MM.1S (cell line): ENCODE data around the gene ATG10.

ENCODE experiments used
- DNase-seq: peaks from one replicate; pipeline ENCODE4 v3.0.0-alpha.2; 2015
- H2AFZ ChIP-seq: fragments of 300-600 bp; sonication (generic); 2 replicates; pipeline ENCODE4 v1.6.0; 2016; ENCODE audit warnings: antibody characterized with exemption, low read length
- H3F3A ChIP-seq: fragments of 300-600 bp; sonication (generic); 2 replicates; pipeline ENCODE4 v1.6.1; 2016; ENCODE audit warnings: mild to moderate bottlenecking, antibody characterized with exemption, low read length, moderate library complexity, mixed read lengths; ENCODE audit not compliant: insufficient read depth
- H3K27ac ChIP-seq: fragments of 300-600 bp; sonication (generic); 2 replicates; pipeline ENCODE4 v1.5.1; 2016; ENCODE audit warnings: mild to moderate bottlenecking, low read length
- H3K27me3 ChIP-seq: fragments of 300-600 bp; sonication (generic); replicated peaks from 2 replicates; pipeline ENCODE4 v1.6.0; 2016; ENCODE audit warnings: low read length; ENCODE audit not compliant: insufficient read depth
- H3K36me3 ChIP-seq: fragments of 300-600 bp; sonication (generic); replicated peaks from 2 replicates; pipeline ENCODE4 v1.6.1; 2016; ENCODE audit warnings: mild to moderate bottlenecking, low read length, mixed read lengths; ENCODE audit not compliant: insufficient read depth
- H3K4me1 ChIP-seq: fragments of 300-600 bp; sonication (generic); 2 replicates; pipeline ENCODE4 v1.6.1; 2016; ENCODE audit warnings: low read length, mixed read lengths
- H3K4me2 ChIP-seq: fragments of 300-600 bp; sonication (generic); 2 replicates; pipeline ENCODE4 v1.6.0; 2016; ENCODE audit warnings: low read depth, low read length
- H3K4me3 ChIP-seq: fragments of 300-600 bp; sonication (generic); 2 replicates; pipeline ENCODE4 v1.5.1; 2016; ENCODE audit warnings: low read length, mixed read lengths
- H3K79me2 ChIP-seq: fragments of 300-600 bp; sonication (generic); 2 replicates; pipeline ENCODE4 v1.6.1; 2016; ENCODE audit warnings: mixed run types, low read length, mixed read lengths
- H3K9ac ChIP-seq: fragments of 300-600 bp; sonication (generic); 2 replicates; pipeline ENCODE4 v1.6.1; 2016; ENCODE audit warnings: low read length, mixed read lengths
- H3K9me2 ChIP-seq: fragments of 300-600 bp; sonication (generic); replicated peaks from 2 replicates; pipeline ENCODE4 v1.6.1; 2016; ENCODE audit warnings: mild to moderate bottlenecking, low read length, mixed read lengths; ENCODE audit not compliant: insufficient read depth
- H3K9me3 ChIP-seq: fragments of 300-600 bp; sonication (generic); replicated peaks from 2 replicates; pipeline ENCODE4 v1.6.1; 2016; ENCODE audit warnings: mild to moderate bottlenecking, low read length, mixed read lengths; ENCODE audit not compliant: insufficient read depth
- H4K20me1 ChIP-seq: fragments of 300-600 bp; sonication (generic); 2 replicates; pipeline ENCODE4 v1.6.1; 2016; ENCODE audit warnings: mild to moderate bottlenecking, low read length, moderate library complexity, mixed read lengths; ENCODE audit not compliant: insufficient read depth
- EZH2 ChIP-seq: fragments of 300-600 bp; sonication (generic); optimal IDR thresholded peaks from 2 replicates; pipeline ENCODE3; 2017; ENCODE audit warnings: low read depth, mild to moderate bottlenecking, antibody characterized with exemption, low read length, mixed read lengths
- EZH2phosphoT487 ChIP-seq: fragments of 300-600 bp; sonication (generic); IDR thresholded peaks from 2 replicates; pipeline ENCODE4 v1.6.1; 2018; ENCODE audit warnings: antibody characterized with exemption, low read length
- TF ChIP-seq, protein P1 (sequence below): fragments of 300-600 bp; sonication (generic); IDR thresholded peaks from 2 replicates; pipeline ENCODE4 v1.5.1; 2016; ENCODE audit warnings: antibody characterized with exemption, low read length, mixed read lengths

The ATG10 gene

GRCh38 chr5:82176115-82176814 is 204.4 kb downstream of the ATG10 start:
- no peaks in the 10 kb centered on the region for H3K79me2 ChIP-seq

GRCh38 chr5:82178378-82178777 is 206.6 kb downstream of the ATG10 start:
- H3K4me2 ChIP-seq, result no peak overlapping the region
- no peak overlapping the region for H3K27ac ChIP-seq
- peaks cover 8% of the 10 kb centered on the region for H3F3A ChIP-seq
- no peak for TF ChIP-seq EZH2
- no peak for TF ChIP-seq EZH2phosphoT487
- TF ChIP-seq, protein P1, sequence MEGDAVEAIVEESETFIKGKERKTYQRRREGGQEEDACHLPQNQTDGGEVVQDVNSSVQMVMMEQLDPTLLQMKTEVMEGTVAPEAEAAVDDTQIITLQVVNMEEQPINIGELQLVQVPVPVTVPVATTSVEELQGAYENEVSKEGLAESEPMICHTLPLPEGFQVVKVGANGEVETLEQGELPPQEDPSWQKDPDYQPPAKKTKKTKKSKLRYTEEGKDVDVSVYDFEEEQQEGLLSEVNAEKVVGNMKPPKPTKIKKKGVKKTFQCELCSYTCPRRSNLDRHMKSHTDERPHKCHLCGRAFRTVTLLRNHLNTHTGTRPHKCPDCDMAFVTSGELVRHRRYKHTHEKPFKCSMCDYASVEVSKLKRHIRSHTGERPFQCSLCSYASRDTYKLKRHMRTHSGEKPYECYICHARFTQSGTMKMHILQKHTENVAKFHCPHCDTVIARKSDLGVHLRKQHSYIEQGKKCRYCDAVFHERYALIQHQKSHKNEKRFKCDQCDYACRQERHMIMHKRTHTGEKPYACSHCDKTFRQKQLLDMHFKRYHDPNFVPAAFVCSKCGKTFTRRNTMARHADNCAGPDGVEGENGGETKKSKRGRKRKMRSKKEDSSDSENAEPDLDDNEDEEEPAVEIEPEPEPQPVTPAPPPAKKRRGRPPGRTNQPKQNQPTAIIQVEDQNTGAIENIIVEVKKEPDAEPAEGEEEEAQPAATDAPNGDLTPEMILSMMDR, result no peak
- no peaks in the 10 kb centered on the region for H3K36me3 ChIP-seq
- no peak overlapping the region for H2AFZ ChIP-seq
- H3K9me3 ChIP-seq, result no peaks in the 10 kb centered on the region
- no peak overlapping the region for H3K9ac ChIP-seq
- no peak overlapping the region for H3K4me3 ChIP-seq
- H3K4me1 ChIP-seq, result peaks cover 17% of the 10 kb centered on the region
- no peaks in the 10 kb centered on the region for H4K20me1 ChIP-seq
- no peaks in the 10 kb centered on the region for H3K9me2 ChIP-seq
- DNase-seq, result no peak
- no peaks in the 10 kb centered on the region for H3K27me3 ChIP-seq
- no peaks in the 10 kb centered on the region for H3K79me2 ChIP-seq

More at GRCh38 chr5:82176115-82176814, 204.4 kb downstream of the ATG10 start:
- Histone ChIP-seq H3K4me3 (no peak overlapping the region), H2AFZ (no peak overlapping the region), H3K36me3 (no peaks in the 10 kb centered on the region), H3K9ac (no peak overlapping the region), H3K4me2 (no peak overlapping the region), H4K20me1 (no peaks in the 10 kb centered on the region), H3K27me3 (no peaks in the 10 kb centered on the region), H3K4me1 (peaks cover 25% of the 10 kb centered on the region), H3K9me3 (no peaks in the 10 kb centered on the region), H3K27ac (no peak overlapping the region), H3F3A (peaks cover 8% of the 10 kb centered on the region), H3K9me2 (no peaks in the 10 kb centered on the region)
- TF ChIP-seq EZH2phosphoT487 (no peak), EZH2 (no peak)
- TF ChIP-seq, protein P1, result no peak
- DNase-seq, result no peak

- Histone ChIP-seq H3K79me2 (no peaks in the 10 kb centered on the region), H3K9me2 (no peaks in the 10 kb centered on the region), H3K9me3 (no peaks in the 10 kb centered on the region), H3K27me3 (no peaks in the 10 kb centered on the region), H4K20me1 (no peaks in the 10 kb centered on the region), H3K4me1 (no peaks in the 10 kb centered on the region), H2AFZ (no peak overlapping the region), H3K4me3 (no peak overlapping the region), H3K4me2 (no peak overlapping the region), H3F3A (no peaks in the 10 kb centered on the region), H3K9ac (no peak overlapping the region), H3K27ac (no peak overlapping the region), H3K36me3 (no peaks in the 10 kb centered on the region)
- TF ChIP-seq EZH2phosphoT487 (no peak), EZH2 (no peak)
- TF ChIP-seq, protein P1, result no peak
- DNase-seq, result no peak
Observed at GRCh38 chr5:82182662-82183061, 210.8 kb downstream of the ATG10 start.
